Calu3 (cell line): Measurements from ENCODE around the gene SRP9. TPM values are rescaled to one million over a fixed set of nuclear protein-coding genes. Genes with fewer than 3 reads are reported as not detected.

ENCODE experiments used
- BruUV-seq: library from RNA; stranded (reverse); fragments of 400-500 nt; replicated peaks from 2 replicates; lab custom pipeline; 2021; lab: Mats Ljungman, UMichigan
- CTCF ChIA-PET: fragments of 300-600 bp; sonication (Branson Sonifier 250); formaldehyde crosslinking; loops from one replicate; lab custom pipeline; 2022; ENCODE audit warnings: antibody characterized with exemption; lab: Charles Lee
- DNase-seq: peaks from one replicate; pipeline ENCODE4 v3.0.0; 2022
- H3K27ac Mint-ChIP-seq: one replicate; pipeline ENCODE4 v1.8.0; 2022; ENCODE audit warnings: mixed read lengths; ENCODE audit not compliant: unreplicated experiment
- H3K27me3 Mint-ChIP-seq: one replicate; pipeline ENCODE4 v1.8.0; 2022; ENCODE audit warnings: mixed read lengths; ENCODE audit not compliant: unreplicated experiment
- H3K36me3 Mint-ChIP-seq: one replicate; pipeline ENCODE4 v1.8.0; 2022; ENCODE audit warnings: mild to moderate bottlenecking, moderate library complexity, mixed read lengths; ENCODE audit not compliant: insufficient read depth, unreplicated experiment
- H3K4me1 Mint-ChIP-seq: one replicate; pipeline ENCODE4 v1.8.0; 2022; ENCODE audit warnings: mild to moderate bottlenecking, low read depth, mixed read lengths; ENCODE audit not compliant: unreplicated experiment
- H3K4me3 Mint-ChIP-seq: one replicate; pipeline ENCODE4 v1.8.0; 2022; ENCODE audit warnings: mild to moderate bottlenecking, low read depth, moderate library complexity, mixed read lengths; ENCODE audit not compliant: unreplicated experiment
- H3K9me3 Mint-ChIP-seq: one replicate; pipeline ENCODE4 v1.8.0; 2022; ENCODE audit warnings: low read depth, mixed read lengths; ENCODE audit not compliant: unreplicated experiment
- CTCF ChIP-seq: fragments of 200-600 bp; IDR thresholded peaks from one replicate; pipeline ENCODE4 v1.8.0; 2022; ENCODE audit warnings: antibody characterized with exemption; ENCODE audit not compliant: unreplicated experiment
- intact Hi-C: fragments of 100-400 bp; cut with micrococcal nuclease; formaldehyde crosslinking; loops from one replicate; pipeline ENCODE4 v1.10.0; 2022; ENCODE audit not compliant: unreplicated experiment
- total RNA-seq: library from RNA; stranded (reverse); gene quantifications from 2 replicates; pipeline ENCODE4 v1.2.3, GENCODE V29; 2022

SRP9 gene
- total RNA-seq, 1 experiment from 2014 or later = 312 TPM

GRCh38 chr1:225762002-225762441, 15.6 kb upstream of the SRP9 start:
- CTCF ChIA-PET = interaction anchor here (0.6 to 1.7 kb wide), 2 partner anchors 10 to 36 kb away, joined by 4 to 10 read pairs; no protein-coding TSS in a partner anchor
- Mint-ChIP-seq H3K36me3 (no peaks in the 10 kb centered on the region), H3K9me3 (no peaks in the 10 kb centered on the region), H3K27ac (no peak overlapping the region), H3K27me3 (no peaks in the 10 kb centered on the region), H3K4me1 (peaks cover 6% of the 10 kb centered on the region), H3K4me3 (no peak overlapping the region)
- no peak for DNase-seq
- TF ChIP-seq CTCF = no peak
- BruUV-seq = no TSS peak
- intact Hi-C loops = no loop called here

GRCh38 chr1:225762444-225762843, 15.2 kb upstream of the SRP9 start:
- Mint-ChIP-seq H3K27ac (no peak overlapping the region), H3K27me3 (no peaks in the 10 kb centered on the region), H3K36me3 (no peaks in the 10 kb centered on the region), H3K9me3 (no peaks in the 10 kb centered on the region), H3K4me3 (no peak overlapping the region), H3K4me1 (peaks cover 11% of the 10 kb centered on the region)
- intact Hi-C loops = no loop called here
- DNase-seq = no peak
- TF ChIP-seq CTCF = no peak
- BruUV-seq = no TSS peak
- CTCF ChIA-PET = interaction anchor here (0.6 to 1.7 kb wide), 3 partner anchors 10 to 37 kb away, joined by 4 to 18 read pairs (median 10); no protein-coding TSS in a partner anchor

GRCh38 chr1:225763716-225764548, 13.7 kb upstream of the SRP9 start:
- DNase-seq = no peak
- CTCF ChIA-PET = no interaction called here
- Mint-ChIP-seq H3K36me3 (no peaks in the 10 kb centered on the region), H3K4me1 (peaks cover 25% of the 10 kb centered on the region), H3K4me3 (no peak overlapping the region), H3K9me3 (no peaks in the 10 kb centered on the region), H3K27me3 (no peaks in the 10 kb centered on the region), H3K27ac (no peak overlapping the region)
- intact Hi-C loops = no loop called here
- TF ChIP-seq CTCF = no peak
- no TSS peak for BruUV-seq

- H3K4me3 Mint-ChIP-seq = no peak overlapping the region
- no peak for TF ChIP-seq CTCF
- intact Hi-C loops = no loop called here
- H3K9me3 Mint-ChIP-seq = no peaks in the 10 kb centered on the region
- no TSS peak for BruUV-seq
- no peaks in the 10 kb centered on the region for H3K36me3 Mint-ChIP-seq
- CTCF ChIA-PET = interaction anchor here (0.6 kb wide), 1 partner anchor 9 kb away, joined by 3 read pairs; no protein-coding TSS in a partner anchor
- no peaks in the 10 kb centered on the region for H3K27me3 Mint-ChIP-seq
- no peak overlapping the region for H3K27ac Mint-ChIP-seq
- no peak for DNase-seq
- H3K4me1 Mint-ChIP-seq = peaks cover 33% of the 10 kb centered on the region
Measured at GRCh38 chr1:225765982-225766674, 11.5 kb upstream of the SRP9 start.
